ENCODE results near the gene PSTPIP2. TPM values are rescaled to one million over a fixed set of nuclear protein-coding genes. Genes with fewer than 3 reads are reported as not detected.

The PSTPIP2 gene
- total and polyA plus RNA-seq, 9 of the 15 experiments (the other 6 are each of a cell fraction or from before 2014, with no cell fraction given), result 14.0 to 45.7 (median 27.1) TPM

- TF ChIP-seq ARID3B (CRISPR knock-in tag; IDR thresholded peaks at IDR 0.05; ENCODE audit: borderline replicate concordance) (no peak), GABPB2 (CRISPR knock-in tag; conservative IDR thresholded peaks at IDR 0.05) (no peak), ARHGAP35 (IDR thresholded peaks at IDR 0.05; ENCODE audit: partially characterized antibody) (no peak)
These were observed 64.9 kb downstream of the PSTPIP2 start (continued) for GRCh38 chr18:46007165-46007564.

GRCh38 chr18:46002934-46003333 lies 69.1 kb downstream of the PSTPIP2 start:
- BruUV-seq (replicated peaks), result no TSS peak
- Histone ChIP-seq H3K9ac (ENCODE audit: insufficient read depth in 1 of 2, low read depth in 2 of 2, low read length in 2 of 2) (no peak overlapping the region), H3K27ac (ENCODE audit: extremely low read depth, low read depth, low read length) (no peak overlapping the region), H3K9me3 (replicated peaks; ENCODE audit: control insufficient read depth, insufficient read depth, low read depth, low read length) (no peaks in the 10 kb centered on the region; the same call in none of the 2 replicates), H3K9me1 (ENCODE audit: control insufficient read depth, insufficient read depth, low read length) (no peaks in the 10 kb centered on the region), H3K79me2 (ENCODE audit: control insufficient read depth, insufficient read depth, low read length) (no peaks in the 10 kb centered on the region), H3K36me3 (ENCODE audit: control insufficient read depth, insufficient read depth, low read length) (peaks cover 25% of the 10 kb centered on the region; the same call in 2 of the 3 replicates), H3K27me3 (ENCODE audit: control insufficient read depth in 2 of 2, insufficient read depth in 2 of 2, low read length in 2 of 2) (no peaks in the 10 kb centered on the region), H3K4me1 (replicated peaks in 1 of 2; ENCODE audit: control insufficient read depth in 2 of 2, insufficient read depth in 2 of 2, low read length in 2 of 2) (peaks cover 4 to 17% of the 10 kb centered on the region in 2 experiments; a peak in 4 of 5 replicates), H3K4me3 (no peak overlapping the region), H3K4me2 (ENCODE audit: insufficient read depth, low read length) (no peak overlapping the region), H2AFZ (ENCODE audit: low read depth, low read length) (no peak overlapping the region), H4K20me1 (replicated peaks; ENCODE audit: control insufficient read depth, insufficient read depth, low read length) (no peaks in the 10 kb centered on the region)
- 100% methylated on average over 1 of the region's 1 CpG for WGBS (ENCODE audit: insufficient coverage, low coverage, missing lambda C conversion rate)
- DNase-seq (ENCODE audit: extremely low read depth in 1 of 4, low spot score in 3 of 4), result no peak
- in situ Hi-C loops (cut with MboI), result no loop called here
- intact Hi-C loops (cut with micrococcal nuclease), result no loop called here
- ATAC-seq, result no peak
- POLR2A ChIA-PET, result interaction anchor here (1.3 kb wide), 1 partner anchor 7 kb away, joined by 3 read pairs; no protein-coding TSS in a partner anchor
- no peak for FAIRE-seq
- CTCF ChIA-PET (ENCODE audit: low intra/inter-chr PET ratio), result no interaction called here
- TF ChIP-seq ZNF707 (CRISPR knock-in tag; conservative IDR thresholded peaks at IDR 0.05) (no peak), ARHGAP35 (IDR thresholded peaks at IDR 0.05; ENCODE audit: partially characterized antibody) (no peak), ZNF395 (CRISPR knock-in tag; IDR thresholded peaks at IDR 0.05) (no peak), NFE2 (IDR thresholded peaks at IDR 0.05; ENCODE audit: low read depth) (no peak)
